ENCODE results near the gene SLC2A10.

DNA sequence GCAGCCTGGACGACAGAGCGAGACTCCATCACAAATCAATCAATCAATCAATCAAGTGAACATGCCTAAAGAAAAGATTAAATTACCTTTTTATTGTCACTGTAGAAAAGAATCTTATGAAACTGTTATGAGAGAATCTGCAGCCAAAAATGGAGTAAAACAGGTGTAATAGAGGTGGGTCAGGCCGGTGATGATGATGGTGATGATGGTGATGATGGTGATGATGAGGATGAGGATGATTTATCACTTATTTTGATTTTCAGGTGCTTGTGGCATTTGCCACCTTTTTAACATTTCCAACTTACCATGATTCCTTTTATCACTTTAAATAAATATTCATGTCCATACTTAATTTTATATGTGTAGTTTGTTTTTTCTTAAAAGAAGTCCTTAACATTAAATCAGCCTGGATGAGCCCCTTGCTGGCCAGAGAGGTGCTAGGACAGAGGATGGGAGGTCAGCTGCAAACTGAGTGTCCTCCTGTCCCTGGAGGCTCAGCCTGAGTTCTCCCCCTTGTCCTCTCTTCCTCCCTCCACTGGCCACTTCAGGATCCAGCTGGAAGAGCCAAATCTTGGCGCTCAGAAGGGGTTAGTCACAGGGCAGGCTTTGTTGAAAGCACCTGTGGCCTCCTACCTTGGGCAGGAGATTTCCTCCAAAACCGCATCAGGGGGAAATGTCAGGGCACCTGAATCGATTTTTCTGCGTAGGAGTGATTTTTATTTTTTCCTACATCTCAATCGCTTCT lies 32.6 kb downstream of the SLC2A10 start:
- TF ChIP-seq GLIS3 (CRISPR knock-in tag; IDR thresholded peaks at IDR 0.05) (no peak), ARNTL (CRISPR knock-in tag; IDR thresholded peaks at IDR 0.05; ENCODE audit: borderline replicate concordance, low read depth) (no peak), SNAI2 (CRISPR knock-in tag; IDR thresholded peaks at IDR 0.05) (no peak), ZFP30 (CRISPR knock-in tag; IDR thresholded peaks at IDR 0.05) (no peak), TOX (CRISPR knock-in tag; IDR thresholded peaks at IDR 0.05; ENCODE audit: borderline replicate concordance) (no peak)
- TF ChIP-seq, protein P1, sequence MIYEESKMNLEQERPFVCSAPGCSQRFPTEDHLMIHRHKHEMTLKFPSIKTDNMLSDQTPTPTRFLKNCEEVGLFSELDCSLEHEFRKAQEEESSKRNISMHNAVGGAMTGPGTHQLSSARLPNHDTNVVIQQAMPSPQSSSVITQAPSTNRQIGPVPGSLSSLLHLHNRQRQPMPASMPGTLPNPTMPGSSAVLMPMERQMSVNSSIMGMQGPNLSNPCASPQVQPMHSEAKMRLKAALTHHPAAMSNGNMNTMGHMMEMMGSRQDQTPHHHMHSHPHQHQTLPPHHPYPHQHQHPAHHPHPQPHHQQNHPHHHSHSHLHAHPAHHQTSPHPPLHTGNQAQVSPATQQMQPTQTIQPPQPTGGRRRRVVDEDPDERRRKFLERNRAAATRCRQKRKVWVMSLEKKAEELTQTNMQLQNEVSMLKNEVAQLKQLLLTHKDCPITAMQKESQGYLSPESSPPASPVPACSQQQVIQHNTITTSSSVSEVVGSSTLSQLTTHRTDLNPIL (CRISPR knock-in tag; IDR thresholded peaks at IDR 0.05; ENCODE audit: low read depth), result no peak
- TF ChIP-seq, protein P2, sequence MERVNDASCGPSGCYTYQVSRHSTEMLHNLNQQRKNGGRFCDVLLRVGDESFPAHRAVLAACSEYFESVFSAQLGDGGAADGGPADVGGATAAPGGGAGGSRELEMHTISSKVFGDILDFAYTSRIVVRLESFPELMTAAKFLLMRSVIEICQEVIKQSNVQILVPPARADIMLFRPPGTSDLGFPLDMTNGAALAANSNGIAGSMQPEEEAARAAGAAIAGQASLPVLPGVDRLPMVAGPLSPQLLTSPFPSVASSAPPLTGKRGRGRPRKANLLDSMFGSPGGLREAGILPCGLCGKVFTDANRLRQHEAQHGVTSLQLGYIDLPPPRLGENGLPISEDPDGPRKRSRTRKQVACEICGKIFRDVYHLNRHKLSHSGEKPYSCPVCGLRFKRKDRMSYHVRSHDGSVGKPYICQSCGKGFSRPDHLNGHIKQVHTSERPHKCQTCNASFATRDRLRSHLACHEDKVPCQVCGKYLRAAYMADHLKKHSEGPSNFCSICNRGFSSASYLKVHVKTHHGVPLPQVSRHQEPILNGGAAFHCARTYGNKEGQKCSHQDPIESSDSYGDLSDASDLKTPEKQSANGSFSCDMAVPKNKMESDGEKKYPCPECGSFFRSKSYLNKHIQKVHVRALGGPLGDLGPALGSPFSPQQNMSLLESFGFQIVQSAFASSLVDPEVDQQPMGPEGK (CRISPR knock-in tag; IDR thresholded peaks at IDR 0.05; ENCODE audit: borderline replicate concordance), result no peak

All from SK-N-SH treated with all-trans-retinoic acid at 6 μM for 48 hours (cell line).